Activated naive CD8-positive, alpha-beta T cell treated with anti-CD3 and anti-CD28 coated beads for 36 hours (primary cell): ENCODE results near the gene DNMT3A. TPM values are rescaled to one million over a fixed set of nuclear protein-coding genes. Genes with fewer than 3 reads are reported as not detected.
A peak's percentile ranks its signal among the peaks of the same experiment; 100 is the strongest.

ENCODE experiments used
- DNase-seq: peaks from one replicate; pipeline ENCODE4 v3.0.0; 2021
- H3K27ac Mint-ChIP-seq: one replicate; pipeline ENCODE4 v1.8.0; 2022; ENCODE audit warnings: mild to moderate bottlenecking, moderate library complexity, mixed read lengths
- H3K27me3 Mint-ChIP-seq: one replicate; pipeline ENCODE4 v1.8.0; 2022; ENCODE audit warnings: mild to moderate bottlenecking, mixed read lengths
- H3K36me3 Mint-ChIP-seq: one replicate; pipeline ENCODE4 v1.8.0; 2021; ENCODE audit warnings: mild to moderate bottlenecking, mixed read lengths
- H3K4me1 Mint-ChIP-seq: one replicate; pipeline ENCODE4 v1.8.0; 2021; ENCODE audit warnings: mixed read lengths
- H3K4me3 Mint-ChIP-seq: one replicate; pipeline ENCODE4 v1.8.0; 2022; ENCODE audit warnings: mild to moderate bottlenecking, moderate library complexity, mixed read lengths
- H3K9me3 Mint-ChIP-seq: one replicate; pipeline ENCODE4 v1.8.0; 2022; ENCODE audit warnings: mixed read lengths
- total RNA-seq, 2 experiments: library from RNA; stranded (reverse); gene quantifications; one replicate each; pipeline ENCODE4 v1.2.3, GENCODE V29; 2021

Gene DNMT3A
- total RNA-seq, 2 experiments from 2014 or later = 90.7 to 92.2 TPM

DNA sequence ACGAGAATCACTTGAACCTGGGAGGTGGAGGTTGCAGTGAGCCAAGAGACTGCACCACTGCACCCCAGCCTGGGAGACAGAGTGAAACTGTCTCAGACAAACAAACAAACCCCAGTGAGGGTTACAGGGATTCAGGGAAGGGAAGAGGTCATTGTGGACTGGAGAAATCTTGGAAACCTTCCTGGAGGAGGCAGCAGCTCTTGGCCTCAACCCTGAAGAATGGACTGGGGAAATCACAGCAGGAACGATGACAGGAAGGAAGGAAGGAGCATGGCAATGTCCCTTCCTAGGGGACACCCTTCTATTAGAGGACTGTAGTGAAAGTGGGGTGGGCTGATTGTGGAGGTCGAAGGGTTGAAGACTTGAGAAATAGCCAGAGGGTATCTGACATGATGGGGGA, 72.5 kb downstream of the DNMT3A start:
- peaks cover 66% of the 10 kb centered on the region for H3K36me3 Mint-ChIP-seq
- DNase-seq = no peak
- H3K27ac Mint-ChIP-seq = peak overlapping the region; percentile 53
- no peak overlapping the region for H3K4me3 Mint-ChIP-seq
- peaks cover 49% of the 10 kb centered on the region for H3K4me1 Mint-ChIP-seq
- no peaks in the 10 kb centered on the region for H3K27me3 Mint-ChIP-seq
- no peaks in the 10 kb centered on the region for H3K9me3 Mint-ChIP-seq

DNA sequence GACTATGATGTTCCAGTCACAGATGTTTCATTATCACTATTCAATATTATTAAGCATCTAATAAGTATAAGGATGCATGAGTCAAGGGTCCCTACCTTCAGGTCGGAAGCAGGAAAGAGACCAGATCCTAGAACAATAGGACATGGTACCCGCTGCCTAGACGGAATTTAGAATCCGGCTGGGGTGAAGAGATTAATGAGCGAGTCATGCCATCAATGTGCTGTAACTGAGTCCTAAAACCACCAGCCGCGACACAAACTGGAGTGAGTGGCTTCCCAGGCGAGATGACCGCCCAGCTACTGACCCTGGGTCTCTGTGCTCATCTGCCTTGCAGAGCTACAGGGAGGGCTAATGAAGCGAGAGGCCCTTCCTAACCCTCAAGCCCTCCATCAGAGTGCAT, 73.6 kb downstream of the DNMT3A start:
- Mint-ChIP-seq H3K4me1 (peaks cover 41% of the 10 kb centered on the region), H3K27ac (peak overlapping the region; percentile 21), H3K9me3 (no peaks in the 10 kb centered on the region), H3K27me3 (no peaks in the 10 kb centered on the region), H3K4me3 (no peak overlapping the region), H3K36me3 (peaks cover 63% of the 10 kb centered on the region)
- no peak for DNase-seq

DNA sequence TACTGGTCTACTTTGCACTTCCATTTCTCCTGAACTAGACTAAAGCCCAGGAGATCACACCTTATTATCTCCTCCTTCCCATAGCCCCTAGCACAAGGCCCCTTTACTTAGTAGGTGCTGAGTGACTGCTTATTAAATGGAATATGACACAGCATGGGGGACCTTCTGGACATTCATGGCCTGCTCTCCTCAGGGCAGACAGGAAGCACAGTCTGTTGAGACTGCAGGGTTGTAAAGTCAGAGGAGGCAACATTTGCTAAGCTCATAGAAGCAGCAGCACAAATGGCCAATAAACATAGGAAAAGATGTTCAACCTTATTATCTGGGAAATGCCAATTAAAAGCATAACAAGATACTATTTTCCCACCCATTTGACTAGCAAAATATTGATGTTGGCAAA, 75.3 kb downstream of the DNMT3A start:
- no peaks in the 10 kb centered on the region for H3K9me3 Mint-ChIP-seq
- H3K27ac Mint-ChIP-seq = peak overlapping the region; percentile 62
- H3K27me3 Mint-ChIP-seq = no peaks in the 10 kb centered on the region
- H3K4me1 Mint-ChIP-seq = peaks cover 47% of the 10 kb centered on the region
- no peak overlapping the region for H3K4me3 Mint-ChIP-seq
- no peak for DNase-seq
- peaks cover 61% of the 10 kb centered on the region for H3K36me3 Mint-ChIP-seq

DNA sequence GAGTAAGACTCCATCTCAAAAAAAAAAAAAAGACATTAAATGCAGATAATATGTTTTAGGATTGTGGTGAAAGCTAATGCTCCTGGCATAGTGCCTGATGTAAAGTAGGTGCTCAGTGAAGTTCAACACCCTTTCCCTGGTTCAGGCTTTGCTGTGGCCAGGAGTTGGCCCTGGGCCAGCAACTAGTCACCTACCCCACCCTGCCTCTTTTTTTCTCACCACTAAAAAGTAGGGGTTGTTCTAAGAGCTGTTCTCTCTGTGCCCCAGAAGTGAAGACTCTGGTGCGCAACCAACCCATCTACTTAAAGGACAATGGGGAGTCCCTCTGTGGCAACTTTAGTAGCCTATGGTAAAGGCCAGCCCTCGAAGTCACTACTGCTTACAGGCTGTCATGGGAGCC, 75.9 kb downstream of the DNMT3A start:
- peaks cover 47% of the 10 kb centered on the region for H3K4me1 Mint-ChIP-seq
- H3K4me3 Mint-ChIP-seq = no peak overlapping the region
- H3K36me3 Mint-ChIP-seq = peaks cover 60% of the 10 kb centered on the region

DNA sequence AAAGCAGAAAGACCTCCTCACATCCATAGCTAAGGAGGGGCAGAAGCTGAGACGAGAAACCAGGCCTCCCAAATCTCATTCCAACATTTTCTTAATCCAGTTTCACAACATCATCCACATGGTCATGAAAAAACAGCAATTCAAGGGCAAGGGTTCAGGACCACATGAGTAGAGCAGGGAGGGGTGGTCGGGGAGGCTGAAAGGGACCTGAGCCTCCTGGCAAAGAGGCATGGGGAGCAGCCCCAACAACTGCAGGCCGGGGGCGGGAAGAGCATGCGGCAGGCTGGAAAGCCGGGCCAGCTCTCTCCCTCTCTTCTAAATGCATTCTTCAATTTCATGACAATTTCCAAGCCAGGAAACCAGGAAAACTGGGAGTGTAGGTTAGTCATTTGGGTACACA, 76.7 kb downstream of the DNMT3A start:
- peaks cover 58% of the 10 kb centered on the region for H3K36me3 Mint-ChIP-seq
- peaks cover 49% of the 10 kb centered on the region for H3K4me1 Mint-ChIP-seq
- no peak overlapping the region for H3K27ac Mint-ChIP-seq
- no peaks in the 10 kb centered on the region for H3K9me3 Mint-ChIP-seq
- H3K27me3 Mint-ChIP-seq = no peaks in the 10 kb centered on the region
- no peak for DNase-seq
- no peak overlapping the region for H3K4me3 Mint-ChIP-seq

More for the DNA sequence above, 75.9 kb downstream of the DNMT3A start:
- H3K9me3 Mint-ChIP-seq = no peaks in the 10 kb centered on the region
- H3K27me3 Mint-ChIP-seq = no peaks in the 10 kb centered on the region
- no peak overlapping the region for H3K27ac Mint-ChIP-seq
- DNase-seq = no peak

DNA sequence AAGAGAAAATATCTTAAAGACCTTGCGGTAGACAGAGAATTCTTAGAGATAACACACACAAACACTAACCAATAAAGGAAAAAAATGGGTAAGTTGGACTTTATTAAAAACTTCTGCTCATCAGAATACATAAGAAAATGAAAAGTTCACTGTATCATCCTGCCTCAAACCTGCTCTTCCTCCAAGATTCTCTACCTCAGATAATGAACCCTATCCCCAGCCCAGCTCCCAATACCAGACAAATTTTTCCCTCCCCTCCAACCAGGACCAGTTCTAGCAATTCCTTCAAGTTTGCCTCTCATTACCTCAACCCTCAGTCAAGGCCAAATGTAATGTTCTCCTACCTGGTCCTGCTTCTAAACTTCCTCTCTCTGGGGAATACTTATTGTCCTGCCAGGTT, 79.4 kb downstream of the DNMT3A start:
- Mint-ChIP-seq H3K27ac (peak overlapping the region; percentile 17), H3K4me1 (peaks cover 49% of the 10 kb centered on the region), H3K27me3 (no peaks in the 10 kb centered on the region)

DNA sequence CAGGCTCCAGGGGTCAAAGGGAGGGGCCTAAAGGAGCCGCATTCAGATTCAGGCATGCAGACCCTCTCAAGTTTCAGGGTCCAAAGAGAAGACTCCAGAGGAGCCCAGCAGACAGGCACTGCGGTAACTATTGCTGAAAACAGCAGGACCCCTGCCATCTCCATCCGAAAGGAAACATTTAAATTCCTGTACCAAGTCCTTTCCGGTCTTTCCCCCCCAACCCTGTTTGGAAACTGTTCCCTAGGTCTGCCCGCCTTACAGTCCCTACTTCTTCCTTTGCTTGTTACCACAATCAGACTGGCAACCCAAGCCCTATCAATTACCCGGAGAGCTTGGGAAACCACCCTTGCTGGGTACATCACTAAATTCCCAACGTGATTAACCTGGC, 82.0 kb downstream of the DNMT3A start:
- Mint-ChIP-seq H3K4me3 (no peak overlapping the region), H3K27ac (no peak overlapping the region), H3K27me3 (no peaks in the 10 kb centered on the region), H3K9me3 (no peaks in the 10 kb centered on the region), H3K4me1 (peaks cover 43% of the 10 kb centered on the region), H3K36me3 (peaks cover 34% of the 10 kb centered on the region)
- no peak for DNase-seq

More for the DNA sequence above, 79.4 kb downstream of the DNMT3A start:
- Mint-ChIP-seq H3K9me3 (no peaks in the 10 kb centered on the region), H3K4me3 (no peak overlapping the region), H3K36me3 (peaks cover 46% of the 10 kb centered on the region)
- DNase-seq = no peak

DNA sequence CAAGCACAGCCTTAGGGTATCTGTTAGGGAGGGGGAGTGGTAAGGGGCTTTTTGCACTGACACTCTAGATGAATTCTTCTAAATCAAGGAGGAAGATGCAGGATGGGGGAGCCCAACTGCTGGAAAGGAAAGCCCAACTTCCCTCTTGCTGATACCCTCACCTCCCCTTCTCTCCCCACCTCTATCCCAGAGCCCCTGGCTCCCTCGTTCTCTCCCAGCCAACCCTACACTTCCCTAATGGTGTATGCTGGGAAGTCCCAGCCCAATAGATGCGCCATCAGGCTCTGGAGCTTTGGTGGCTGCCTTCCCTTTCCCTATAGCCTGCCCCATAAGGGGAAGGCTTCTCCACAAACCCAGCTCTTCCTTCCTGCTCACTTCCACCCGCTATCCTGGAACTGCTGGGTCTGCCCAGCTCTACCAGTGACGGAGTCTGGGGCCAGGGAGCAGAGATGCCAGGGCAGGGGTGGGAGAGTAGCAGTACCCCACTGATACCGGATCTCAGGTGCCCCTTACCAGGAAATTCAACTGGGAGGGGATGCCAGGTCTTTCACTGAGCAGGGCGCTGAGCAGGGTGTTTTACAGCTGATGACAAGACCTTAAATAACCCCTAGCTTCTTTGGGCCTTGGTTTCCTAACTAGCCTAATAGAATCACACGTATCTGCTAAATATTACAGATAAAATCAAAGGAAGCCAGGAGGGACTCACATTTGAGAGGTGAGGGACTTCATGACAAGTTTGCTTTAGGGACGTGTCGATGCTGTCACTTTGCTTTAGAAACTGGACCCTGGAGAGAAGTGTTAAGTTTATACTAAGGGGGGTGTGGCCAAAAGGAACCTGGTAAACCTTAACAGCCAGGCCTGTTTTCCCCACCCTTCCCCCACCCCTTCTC, 82.6 kb downstream of the DNMT3A start:
- H3K9me3 Mint-ChIP-seq = no peaks in the 10 kb centered on the region
- H3K27me3 Mint-ChIP-seq = no peaks in the 10 kb centered on the region
- no peak overlapping the region for H3K4me3 Mint-ChIP-seq
- H3K36me3 Mint-ChIP-seq = peaks cover 40% of the 10 kb centered on the region
- H3K27ac Mint-ChIP-seq = peak overlapping the region; percentile 51
- no peak for DNase-seq
- H3K4me1 Mint-ChIP-seq = peaks cover 45% of the 10 kb centered on the region

DNA sequence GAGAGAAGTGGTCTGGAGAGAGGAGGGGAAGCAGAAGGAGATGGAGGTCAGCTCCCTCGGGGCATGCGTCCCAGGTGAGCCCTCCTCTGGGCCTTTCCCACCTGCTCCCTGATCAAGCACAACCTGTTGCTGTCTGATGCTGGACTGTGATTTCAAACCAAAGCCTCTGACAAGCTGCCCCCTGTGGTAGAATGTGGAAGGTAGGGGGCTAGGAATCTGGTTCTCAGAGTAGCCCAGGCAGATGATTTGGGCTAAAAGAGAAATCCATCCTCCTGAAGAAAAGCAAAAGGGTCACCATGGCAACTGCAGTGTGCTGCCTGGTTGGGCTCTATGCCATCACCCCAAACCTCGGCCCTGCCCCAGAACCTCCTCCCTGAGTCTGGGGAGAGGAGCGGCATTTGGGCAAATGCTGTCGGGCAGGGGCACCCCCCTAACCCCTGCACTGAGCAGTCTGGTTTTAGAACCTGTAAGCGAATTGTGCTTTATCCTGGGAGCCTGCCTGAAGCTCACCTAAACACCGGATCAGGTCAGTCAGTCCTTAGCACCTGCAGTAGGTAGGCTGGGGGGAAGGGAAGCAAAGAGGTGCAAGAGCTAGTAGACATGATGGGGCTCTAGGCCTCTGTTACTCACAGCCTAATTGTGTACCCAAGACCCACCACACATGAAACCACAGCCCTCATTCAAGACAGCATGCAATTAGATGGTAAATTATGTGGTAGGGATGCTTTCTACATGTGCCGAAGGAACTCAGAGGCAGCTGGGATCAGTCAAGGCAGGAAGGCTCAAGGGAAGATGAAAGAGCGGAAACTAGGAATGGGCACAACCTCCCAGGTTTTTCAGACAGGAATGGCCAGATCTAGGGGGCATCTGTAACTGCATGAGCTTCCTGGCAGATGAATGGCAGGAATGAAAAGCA, 83.5 kb downstream of the DNMT3A start:
- no peaks in the 10 kb centered on the region for H3K9me3 Mint-ChIP-seq

DNA sequence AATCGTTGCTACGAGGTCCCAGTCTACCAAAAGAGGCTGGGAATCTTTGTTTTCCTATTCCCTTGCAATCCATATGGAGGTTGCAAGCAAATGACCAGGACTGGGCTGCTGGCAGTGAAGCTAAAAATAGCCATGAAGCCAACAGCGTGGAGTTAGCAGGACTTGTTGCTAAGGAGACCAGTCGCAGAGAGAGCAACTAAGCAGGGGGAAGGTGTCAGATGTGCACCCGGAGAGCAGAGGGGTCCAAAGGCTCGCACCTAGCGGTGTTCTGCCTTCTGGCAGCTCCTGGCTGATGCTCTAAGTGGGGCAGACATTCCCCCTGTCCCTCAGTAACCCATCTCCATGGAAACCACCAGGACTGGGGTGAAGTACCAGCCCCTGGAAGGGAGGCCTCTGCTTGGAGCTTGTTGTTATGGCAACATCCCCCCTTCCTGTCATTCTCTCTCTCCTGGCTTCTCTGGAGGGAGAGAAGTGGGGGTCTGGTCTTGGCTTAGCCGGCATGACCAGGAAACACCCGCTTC, 84.6 kb downstream of the DNMT3A start:
- H3K4me3 Mint-ChIP-seq = no peak overlapping the region
- DNase-seq = no peak
- no peaks in the 10 kb centered on the region for H3K9me3 Mint-ChIP-seq
- H3K27me3 Mint-ChIP-seq = no peaks in the 10 kb centered on the region
- peaks cover 42% of the 10 kb centered on the region for H3K36me3 Mint-ChIP-seq
- H3K4me1 Mint-ChIP-seq = peaks cover 46% of the 10 kb centered on the region
- H3K27ac Mint-ChIP-seq = no peak overlapping the region

More for the DNA sequence above, 83.5 kb downstream of the DNMT3A start:
- H3K36me3 Mint-ChIP-seq = peaks cover 40% of the 10 kb centered on the region
- H3K27ac Mint-ChIP-seq = peak overlapping the region; percentile 34
- peaks cover 45% of the 10 kb centered on the region for H3K4me1 Mint-ChIP-seq
- no peak for DNase-seq
- H3K27me3 Mint-ChIP-seq = no peaks in the 10 kb centered on the region
- no peak overlapping the region for H3K4me3 Mint-ChIP-seq

DNA sequence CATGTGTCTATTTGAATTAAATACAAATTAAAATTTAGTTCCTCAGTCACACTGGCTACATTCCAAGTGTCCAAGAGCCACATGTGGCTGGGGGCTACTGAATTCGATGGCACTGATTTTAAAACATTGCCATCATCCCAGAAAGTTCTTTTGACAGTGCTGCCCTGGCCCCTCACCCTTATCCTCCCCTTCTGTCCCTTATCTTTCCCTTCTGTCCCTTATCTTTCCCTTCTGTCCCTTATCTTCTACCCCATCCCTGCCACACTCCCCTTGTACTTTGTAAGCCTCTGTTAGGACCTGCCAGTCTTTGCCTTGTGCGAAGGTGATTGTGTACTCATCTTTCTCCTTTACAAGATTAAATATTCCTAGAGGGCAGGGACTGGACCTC, 85.2 kb downstream of the DNMT3A start:
- H3K27me3 Mint-ChIP-seq = no peaks in the 10 kb centered on the region
- H3K27ac Mint-ChIP-seq = peak overlapping the region; percentile 55
- H3K36me3 Mint-ChIP-seq = peaks cover 38% of the 10 kb centered on the region
- H3K9me3 Mint-ChIP-seq = no peaks in the 10 kb centered on the region
- peaks cover 43% of the 10 kb centered on the region for H3K4me1 Mint-ChIP-seq
- H3K4me3 Mint-ChIP-seq = no peak overlapping the region
- DNase-seq = no peak

DNA sequence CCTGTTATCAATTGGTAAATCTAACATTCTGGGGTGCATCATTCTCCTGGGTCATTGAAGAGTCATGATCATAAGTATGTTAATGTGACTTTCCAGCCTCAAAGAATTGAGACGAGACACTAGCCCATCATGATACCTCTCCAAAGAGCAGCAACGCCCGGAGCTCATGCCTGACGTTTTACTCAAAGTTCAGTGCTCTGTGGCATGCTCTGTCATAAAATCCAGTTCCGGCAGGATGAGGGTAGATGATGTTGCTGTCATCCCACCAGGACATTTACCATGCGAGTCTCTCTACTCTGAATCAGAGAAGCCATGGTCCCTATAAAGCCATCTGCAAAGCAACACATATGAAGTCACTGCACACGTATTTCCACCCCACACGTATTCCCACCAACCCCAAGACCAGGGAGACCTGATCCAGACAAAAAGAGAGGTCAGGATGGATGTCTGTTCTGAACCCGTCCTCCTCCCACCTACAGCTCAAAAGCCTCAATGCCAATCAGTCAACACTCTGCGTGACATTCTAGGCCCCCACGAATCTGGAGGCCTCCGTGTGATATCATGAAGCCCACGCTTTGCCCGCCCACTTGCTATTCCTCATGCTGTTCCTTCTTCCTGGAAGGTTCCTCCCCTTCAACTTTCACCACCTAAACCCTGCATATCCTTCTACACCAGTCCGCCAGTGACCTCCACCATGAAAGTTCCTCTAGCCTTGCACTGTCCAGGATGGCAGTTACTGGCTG, 85.8 kb downstream of the DNMT3A start:
- H3K36me3 Mint-ChIP-seq = peaks cover 38% of the 10 kb centered on the region
- H3K4me1 Mint-ChIP-seq = peaks cover 46% of the 10 kb centered on the region
- no peak overlapping the region for H3K4me3 Mint-ChIP-seq
- H3K9me3 Mint-ChIP-seq = no peaks in the 10 kb centered on the region
- peak overlapping the region; percentile 4 for H3K27ac Mint-ChIP-seq
- DNase-seq = no peak
- H3K27me3 Mint-ChIP-seq = no peaks in the 10 kb centered on the region

DNA sequence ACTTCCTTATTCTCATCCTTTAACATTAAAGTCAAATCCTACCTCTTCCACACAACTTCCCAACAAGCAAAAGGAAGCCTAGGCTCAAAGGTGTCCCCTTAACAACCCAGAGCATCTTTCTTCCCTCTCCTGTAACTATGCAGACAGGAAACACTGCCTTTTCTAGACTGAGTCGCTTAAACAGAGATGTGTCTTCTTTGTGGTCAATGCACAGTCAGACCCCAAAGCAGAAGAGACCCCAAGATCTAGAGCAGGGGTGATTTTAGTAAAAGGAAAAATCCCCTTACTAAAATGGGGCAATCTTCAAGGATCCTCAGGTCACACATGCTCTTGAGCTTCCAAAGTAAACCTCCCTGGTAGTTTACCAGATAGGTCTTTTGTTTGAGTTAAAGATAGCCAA, 86.8 kb downstream of the DNMT3A start:
- Mint-ChIP-seq H3K4me1 (peaks cover 49% of the 10 kb centered on the region), H3K27me3 (no peaks in the 10 kb centered on the region), H3K9me3 (no peaks in the 10 kb centered on the region), H3K27ac (no peak overlapping the region), H3K36me3 (peaks cover 40% of the 10 kb centered on the region), H3K4me3 (no peak overlapping the region)
- no peak for DNase-seq

DNA sequence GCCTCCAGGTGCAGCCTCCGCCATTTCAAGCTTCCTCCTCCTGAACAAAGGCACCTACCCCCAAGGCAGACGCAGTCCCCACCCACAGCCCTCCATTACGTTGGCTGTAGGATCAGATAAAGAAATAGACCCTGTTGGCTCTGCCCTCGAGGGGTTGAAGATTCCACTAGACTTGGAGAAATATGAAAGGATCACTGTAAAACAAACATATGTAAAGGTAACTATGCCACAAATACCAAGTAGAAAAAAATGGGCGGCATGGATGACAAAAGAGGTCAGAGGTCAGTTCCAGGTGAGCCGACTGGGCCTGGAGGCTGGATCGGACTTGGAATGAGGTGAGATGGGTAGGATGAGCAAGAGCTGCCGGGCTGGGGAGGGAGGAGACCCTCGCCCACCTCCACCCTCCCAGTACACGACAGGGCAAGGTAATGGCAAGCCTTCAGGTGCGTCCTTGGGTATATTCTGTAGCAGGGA, 88.5 kb downstream of the DNMT3A start:
- H3K27ac Mint-ChIP-seq = peak overlapping the region; percentile 77
- DNase-seq = no peak
- H3K9me3 Mint-ChIP-seq = no peaks in the 10 kb centered on the region
- H3K4me1 Mint-ChIP-seq = peaks cover 46% of the 10 kb centered on the region
- H3K36me3 Mint-ChIP-seq = peaks cover 44% of the 10 kb centered on the region
- peak overlapping the region; percentile 40 for H3K4me3 Mint-ChIP-seq
- no peaks in the 10 kb centered on the region for H3K27me3 Mint-ChIP-seq
